HG02588 (cell line): ENCODE results near the gene POLR2J2.
"Not testable (repeated sequence)": the region's sequence is repeated elsewhere in the genome, so short reads cannot be mapped to it uniquely, and the experiment has no call there.

Experiments used
- ATAC-seq: cut with Tn5 transposase; IDR thresholded peaks from one replicate; pipeline ENCODE4 v1.9.1; 2021; ENCODE audit warnings: mild to moderate bottlenecking, moderate library complexity; ENCODE audit not compliant: unreplicated experiment

The POLR2J2 gene

DNA sequence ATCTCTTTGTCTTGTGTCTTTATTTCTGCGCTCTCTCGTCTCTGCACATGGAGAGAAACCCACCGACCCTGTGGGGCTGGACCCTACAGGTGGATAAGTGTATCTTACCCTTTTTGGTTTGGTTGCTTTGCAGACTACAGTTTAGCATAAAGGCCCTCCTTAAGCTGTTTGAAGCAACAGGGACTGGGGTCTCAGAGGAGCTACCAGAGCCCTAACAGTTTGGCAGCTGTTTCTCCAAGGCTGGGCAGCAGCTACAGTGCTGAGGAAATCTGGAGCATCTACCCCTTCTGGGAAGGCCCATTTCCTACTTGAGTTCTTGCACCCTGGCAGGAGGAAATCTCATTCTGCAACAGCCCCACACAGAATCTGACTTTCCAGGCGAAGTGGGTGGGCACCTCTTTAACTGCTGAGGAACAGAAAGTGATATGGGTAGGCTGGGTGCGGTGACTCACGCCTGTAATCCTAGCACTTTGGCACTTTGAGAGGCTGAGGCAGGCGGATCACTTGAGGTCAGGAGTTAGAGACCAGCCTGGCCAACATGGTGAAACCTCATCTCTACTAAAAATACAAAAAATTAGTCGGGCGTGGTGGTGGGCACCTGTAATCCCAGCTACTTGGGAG, 2.1 kb upstream of the POLR2J2 start:
- not testable (repeated sequence) for ATAC-seq

DNA sequence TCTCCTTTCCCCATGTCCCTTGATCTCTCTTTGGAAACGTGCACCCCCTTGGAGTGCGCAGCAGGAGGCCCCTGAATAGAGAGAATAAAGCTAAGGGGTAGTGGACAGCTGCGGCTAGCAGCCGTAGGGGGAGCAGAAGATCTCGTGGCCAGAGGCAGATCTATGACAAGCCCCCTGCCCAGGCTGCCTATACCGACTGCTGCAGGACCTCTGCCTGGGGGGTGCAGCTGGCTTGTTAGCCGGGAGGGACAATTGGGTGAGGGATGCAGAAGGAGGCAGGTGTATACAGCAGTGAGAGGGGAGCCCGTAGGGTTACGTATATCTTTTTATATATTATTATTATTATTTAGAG, 469 bp upstream of the POLR2J2 start:
- ATAC-seq = peak; percentile 32

DNA sequence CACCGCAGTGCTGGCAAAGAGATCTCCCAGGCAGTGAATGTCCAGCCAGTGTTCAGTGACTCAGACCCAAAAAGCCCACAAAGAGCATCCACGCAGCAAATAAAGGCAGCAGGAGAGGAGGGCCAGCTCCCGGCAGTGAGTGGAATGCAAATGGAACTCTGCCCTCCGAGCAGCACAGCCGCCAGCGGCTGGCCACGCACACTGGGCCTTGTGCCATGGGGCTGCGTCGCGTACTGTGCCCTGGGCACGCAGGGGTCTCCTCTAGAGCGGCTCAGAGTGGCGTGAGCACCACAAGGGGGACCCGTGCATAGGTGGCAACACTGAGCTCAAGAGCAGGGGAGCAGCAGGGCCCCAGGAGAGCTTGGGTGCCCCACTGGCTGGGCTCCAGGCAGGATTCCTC, 3.9 kb downstream of the POLR2J2 start:
- not testable (repeated sequence) for ATAC-seq

DNA sequence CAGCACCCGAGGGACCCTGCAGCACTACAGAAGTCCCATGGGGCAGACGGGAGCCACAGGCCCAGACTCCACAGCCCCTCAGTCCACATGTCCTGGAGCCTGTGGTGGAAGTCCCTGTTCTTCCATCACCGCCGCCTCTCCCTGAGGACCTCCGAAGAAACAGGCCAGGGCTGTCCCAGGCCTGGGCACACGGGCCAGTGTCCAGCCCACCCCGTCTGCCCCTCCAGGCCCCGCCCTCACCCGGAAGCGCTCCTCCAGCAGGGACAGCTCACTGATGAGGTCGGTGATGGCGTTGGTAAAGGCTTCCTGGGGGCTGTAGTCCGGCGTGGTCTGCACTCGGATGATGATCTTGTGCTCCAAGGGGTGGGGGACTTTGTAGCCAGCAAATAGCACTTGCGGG, 4.6 kb downstream of the POLR2J2 start:
- ATAC-seq = not testable (repeated sequence)

DNA sequence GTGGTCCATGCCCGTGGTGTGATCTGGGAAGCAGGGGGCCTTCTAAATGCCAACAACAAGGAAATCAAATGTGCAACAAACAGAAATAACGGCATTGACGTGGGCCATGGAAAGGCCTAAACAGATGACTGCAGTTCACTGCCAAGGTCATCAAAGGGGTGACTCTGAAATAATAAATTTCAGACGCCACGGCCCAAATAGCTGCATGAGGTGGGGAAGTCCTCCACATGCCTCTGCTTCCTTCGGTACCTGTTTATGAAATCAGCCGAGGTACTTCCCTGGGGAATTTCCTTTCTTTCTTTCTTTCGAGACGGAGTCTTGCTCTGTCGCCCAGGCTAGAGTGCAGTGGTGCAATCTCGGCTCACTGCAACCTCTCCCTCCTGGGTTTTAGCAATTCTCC, 6.7 kb downstream of the POLR2J2 start:
- not testable (repeated sequence) for ATAC-seq

DNA sequence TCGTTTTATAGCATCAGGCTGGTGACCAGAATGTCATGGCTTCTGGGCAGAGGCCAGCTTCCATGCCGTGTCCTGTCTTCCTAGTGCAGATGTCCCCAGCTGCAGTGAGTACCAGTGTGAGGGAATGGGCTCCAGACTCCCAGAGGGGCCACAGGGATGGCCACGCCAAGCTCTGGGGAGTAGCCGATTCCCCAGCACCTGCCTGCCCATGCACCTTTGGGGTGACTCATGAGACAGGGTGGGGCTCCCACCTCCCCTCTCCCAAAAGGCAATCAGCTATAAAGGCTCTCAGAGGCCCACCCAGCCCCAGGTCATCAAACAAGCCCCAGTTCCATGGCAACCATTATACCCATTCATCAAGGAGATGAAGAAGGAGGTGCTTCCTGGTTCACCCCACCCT, 21.5 kb downstream of the POLR2J2 start, which contains the start of gene SPDYE2B:
SPDYE2B (plus strand) TSS at position 396 of the 400 bp plus-strand sequence. CDS start 2,030 bp downstream, outside the sequence.
- not testable (repeated sequence) for ATAC-seq

DNA sequence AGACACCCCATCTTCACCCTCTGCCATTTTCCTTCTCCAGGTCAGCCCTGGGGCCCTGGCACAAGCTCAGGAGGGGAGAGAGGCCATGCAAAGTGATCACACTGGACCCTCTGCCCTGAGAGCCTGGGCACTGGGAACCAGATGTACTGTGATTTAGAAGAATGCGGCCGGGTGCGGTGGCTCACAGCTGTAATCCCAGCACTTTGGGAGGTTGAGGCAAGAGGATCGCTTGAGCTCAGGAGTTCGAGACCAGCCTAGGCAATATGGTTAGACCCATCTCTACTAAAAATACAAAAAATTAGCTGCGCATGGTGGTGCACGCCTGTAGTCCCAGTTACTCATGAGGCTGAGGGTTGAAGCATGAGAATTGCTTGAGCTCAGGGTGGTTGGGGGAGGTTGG, 23.6 kb downstream of the POLR2J2 start:
- not testable (repeated sequence) for ATAC-seq

DNA sequence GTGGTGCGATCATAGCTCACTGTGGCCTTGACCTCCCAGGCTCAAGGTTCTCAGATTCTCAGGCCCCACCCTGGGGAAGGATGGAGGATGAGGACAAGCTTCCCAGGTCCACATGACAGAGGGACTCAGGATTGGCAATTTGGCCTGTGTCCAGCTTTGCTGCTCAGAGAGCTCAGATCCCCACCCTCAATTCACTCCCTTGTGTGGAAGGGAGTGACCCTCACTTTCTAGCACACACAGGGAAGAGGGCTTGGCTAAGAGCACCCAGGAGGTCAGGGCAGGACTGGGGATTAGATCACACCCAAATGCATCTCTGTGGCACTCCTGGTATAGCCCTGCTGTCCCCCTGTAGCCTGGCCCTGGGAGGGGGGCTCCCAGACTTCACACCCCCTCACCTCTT, 28.1 kb downstream of the POLR2J2 start:
- ATAC-seq = not testable (repeated sequence)

DNA sequence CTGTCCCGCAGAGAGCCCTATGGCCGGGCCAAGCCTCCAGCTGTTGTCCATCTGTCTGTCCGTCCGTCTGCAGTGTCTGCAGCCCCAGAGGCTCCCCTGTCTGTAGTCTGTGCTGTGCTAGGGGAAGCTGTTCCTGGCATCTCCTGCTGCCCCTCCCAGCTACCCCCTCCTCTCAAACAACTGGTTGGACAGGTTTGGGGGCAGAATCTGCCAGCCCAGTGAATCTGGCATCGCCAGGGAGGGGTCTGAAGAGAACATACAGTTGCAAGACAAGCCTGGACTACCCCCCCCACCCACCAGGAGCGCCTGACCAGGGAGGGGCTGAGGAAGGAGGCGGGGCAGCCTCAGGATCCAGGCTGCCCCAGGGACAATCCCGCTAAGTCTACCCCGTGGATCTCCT, 28.8 kb downstream of the POLR2J2 start, which contains the start of gene UPK3BL1:
UPK3BL1 (minus strand) TSS at position 101 of the 400 bp plus-strand sequence; CDS start at position 51, 50 bp downstream.
- ATAC-seq = not testable (repeated sequence)

DNA sequence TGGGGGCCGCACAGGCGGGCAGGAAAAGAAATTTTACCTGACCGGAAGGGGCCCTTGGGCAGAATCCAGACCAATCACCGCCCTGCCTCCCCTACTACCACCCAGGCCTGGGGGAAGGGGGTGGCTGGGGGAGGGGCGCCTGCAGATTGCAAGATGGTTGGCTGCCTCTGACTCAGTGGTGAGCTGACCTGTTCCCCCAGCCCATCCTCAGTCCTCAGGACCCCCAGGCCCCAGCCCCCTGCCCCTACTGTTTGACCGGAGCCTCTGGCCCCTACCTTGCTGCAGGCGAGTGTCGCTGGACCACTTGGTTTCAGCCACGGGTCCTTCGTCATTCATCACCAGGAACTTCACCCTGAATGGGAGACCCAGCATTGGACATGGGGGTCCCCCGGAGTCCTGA, 32.6 kb downstream of the POLR2J2 start:
- ATAC-seq = peak; percentile 3

DNA sequence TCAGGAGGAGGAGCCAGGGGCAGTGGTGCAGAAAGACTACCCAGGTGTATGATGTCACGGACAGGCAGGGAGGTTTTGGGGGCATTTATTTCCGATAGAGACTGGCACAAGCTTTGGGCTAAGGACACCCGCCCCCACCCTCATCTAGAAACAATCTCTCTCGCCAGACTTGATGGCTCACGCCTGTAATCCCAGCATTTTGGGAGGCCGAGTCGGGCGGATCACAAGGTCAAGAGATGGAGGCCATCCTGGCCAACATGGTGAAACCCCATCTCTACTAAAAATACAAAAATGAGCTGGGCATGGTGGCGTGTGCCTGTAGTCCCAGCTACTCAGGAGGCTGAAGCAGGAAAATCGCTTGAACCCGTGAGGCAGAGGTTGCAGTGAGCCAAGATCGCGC, 34.5 kb downstream of the POLR2J2 start:
- ATAC-seq = not testable (repeated sequence)

DNA sequence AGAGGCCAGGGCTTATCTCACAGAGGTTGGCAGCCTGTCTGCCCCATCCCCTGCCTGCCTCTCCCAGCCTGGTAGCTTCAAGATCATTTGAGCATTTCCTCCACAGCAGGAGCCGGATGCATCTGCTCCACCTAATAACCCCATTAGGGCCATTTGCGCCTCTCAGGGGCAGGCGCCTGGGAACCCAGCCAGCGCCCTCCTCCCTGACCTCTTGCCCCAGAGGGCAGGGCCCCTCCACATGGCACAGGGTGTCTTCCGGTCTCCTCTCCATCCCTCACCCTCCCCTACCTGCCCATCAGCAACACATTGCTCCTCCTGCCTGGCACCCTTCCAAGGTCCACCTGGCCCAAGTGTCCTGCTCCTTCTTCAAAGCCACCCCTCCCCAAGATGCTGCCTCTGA, 36.1 kb downstream of the POLR2J2 start:
- not testable (repeated sequence) for ATAC-seq

DNA sequence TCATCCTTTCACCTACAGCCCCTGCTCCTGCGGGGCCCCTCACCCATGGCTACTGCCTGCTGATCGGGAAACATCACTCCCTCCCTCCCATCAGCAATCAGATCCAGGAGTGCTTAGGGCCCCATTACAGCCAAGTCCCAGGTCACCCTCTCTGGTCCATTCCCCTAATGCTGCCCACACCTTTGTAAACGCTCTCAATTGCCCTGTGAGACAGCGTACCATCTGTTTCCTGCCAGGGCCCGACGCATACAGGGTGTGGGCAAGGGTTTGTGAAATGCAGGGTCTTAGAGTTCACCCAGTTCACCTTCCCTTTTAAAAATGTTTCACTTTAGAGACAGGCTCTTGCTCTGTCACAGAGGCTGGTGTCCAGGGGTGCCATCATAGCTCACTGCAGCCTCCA, 37.2 kb downstream of the POLR2J2 start:
- not testable (repeated sequence) for ATAC-seq

DNA sequence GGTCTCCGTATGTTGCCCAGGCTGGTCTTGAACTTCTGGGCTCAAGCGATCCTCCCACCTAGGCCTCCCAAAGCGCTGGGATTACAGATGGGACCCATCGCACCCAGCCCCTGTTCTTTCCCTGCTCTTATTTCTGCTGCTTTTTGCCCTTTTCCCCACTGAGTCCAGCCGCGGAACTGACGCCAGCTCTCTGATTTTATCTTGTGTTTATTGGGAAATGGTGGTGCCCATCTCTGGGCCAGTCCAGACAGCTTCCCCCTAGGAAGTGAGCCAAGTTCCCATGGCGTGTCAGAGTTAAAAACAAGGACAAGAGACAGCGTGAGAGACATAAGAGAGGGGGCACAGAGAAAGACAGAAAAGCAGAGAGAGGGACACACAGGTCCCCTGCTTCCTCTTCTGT, 40.8 kb downstream of the POLR2J2 start:
- ATAC-seq = not testable (repeated sequence)

DNA sequence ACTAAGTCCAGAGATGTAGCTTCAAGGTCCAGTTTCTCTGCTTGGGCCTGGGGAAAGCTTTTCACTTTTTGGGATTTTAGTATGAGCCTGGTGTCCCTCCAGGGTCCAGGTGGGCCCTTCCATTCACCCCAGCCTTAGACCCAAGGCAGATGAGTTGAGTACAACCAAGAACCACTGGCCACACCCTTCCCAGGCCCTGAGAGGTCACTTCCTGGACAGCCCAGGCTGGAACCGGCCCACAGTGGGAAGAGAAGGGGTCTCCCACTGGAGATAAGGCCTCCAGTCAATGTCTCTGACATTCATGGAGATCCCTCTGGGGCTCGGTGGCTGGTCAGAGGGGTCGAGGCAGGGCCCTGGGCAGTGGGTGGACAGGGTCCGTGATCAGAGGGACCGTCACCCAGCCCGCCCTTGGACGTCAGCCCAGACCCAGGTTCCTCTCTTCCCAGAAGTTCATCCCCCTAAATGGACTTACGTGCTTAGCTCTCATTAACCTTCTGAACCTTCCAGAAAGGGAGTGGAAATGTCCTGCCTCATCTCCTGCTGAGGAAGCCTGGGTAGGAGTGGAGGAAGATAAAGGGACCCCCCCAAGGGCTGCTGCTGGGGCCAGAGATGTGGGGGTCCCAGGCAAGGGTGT, 44.1 kb downstream of the POLR2J2 start:
- ATAC-seq = not testable (repeated sequence)

DNA sequence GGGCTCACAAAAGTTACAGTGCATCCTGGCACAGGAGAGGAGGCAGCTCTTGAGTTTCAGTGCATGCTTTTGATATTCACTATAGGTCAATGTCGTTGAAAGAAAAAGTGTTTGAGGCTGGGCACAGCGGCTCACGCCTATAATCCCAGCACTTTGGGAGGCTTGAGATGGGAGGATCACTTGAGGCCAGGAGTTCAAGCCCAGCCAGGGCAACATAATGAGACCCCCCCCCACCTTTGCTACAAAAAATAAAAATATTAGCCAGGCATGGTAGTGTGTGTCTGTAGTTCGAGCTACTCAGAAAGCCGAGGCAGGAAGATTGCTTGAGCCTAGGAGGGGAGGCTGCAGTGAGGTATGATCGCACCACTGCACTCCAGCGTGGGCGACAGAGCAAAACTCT, 53.3 kb downstream of the POLR2J2 start:
- not testable (repeated sequence) for ATAC-seq

DNA sequence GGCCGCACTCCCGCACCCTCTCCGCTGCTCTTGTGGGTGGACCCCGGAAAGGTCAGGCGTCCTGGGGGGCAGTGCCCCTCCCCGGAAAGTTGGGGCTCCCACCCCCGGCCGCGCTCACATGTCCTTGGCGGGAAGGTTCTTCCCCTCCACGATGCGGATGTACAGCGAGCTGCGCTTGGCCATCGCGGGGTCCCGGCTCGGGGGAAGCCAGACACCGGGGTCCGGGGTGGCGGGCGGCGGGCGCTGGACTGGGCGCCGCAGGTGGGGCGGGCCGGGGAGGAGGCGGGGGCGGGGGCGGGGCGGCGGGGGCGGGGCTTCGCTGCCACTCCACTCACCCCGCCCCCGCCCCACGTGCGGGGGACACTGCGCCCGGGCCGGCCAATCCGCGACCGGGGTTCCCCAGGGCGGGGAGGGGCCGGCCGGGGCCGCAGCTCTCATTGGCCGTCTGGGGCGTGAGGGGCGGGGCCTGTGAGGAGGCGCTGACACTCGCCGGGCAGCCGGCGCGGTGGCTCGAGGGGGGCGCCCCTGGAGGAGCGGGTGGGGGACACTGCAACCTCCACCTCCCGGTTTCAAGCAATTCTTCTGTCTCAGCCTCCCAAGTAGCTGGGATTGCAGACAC, 54.8 kb downstream of the POLR2J2 start, which contains the start of gene RASA4:
RASA4 (minus strand) TSS at position 250 of the 619 bp plus-strand sequence; CDS start at position 183, 67 bp downstream.
- peak; percentile 74 for ATAC-seq
